ENCODE results near the gene KIF21A.

- TF ChIP-seq, protein P1, sequence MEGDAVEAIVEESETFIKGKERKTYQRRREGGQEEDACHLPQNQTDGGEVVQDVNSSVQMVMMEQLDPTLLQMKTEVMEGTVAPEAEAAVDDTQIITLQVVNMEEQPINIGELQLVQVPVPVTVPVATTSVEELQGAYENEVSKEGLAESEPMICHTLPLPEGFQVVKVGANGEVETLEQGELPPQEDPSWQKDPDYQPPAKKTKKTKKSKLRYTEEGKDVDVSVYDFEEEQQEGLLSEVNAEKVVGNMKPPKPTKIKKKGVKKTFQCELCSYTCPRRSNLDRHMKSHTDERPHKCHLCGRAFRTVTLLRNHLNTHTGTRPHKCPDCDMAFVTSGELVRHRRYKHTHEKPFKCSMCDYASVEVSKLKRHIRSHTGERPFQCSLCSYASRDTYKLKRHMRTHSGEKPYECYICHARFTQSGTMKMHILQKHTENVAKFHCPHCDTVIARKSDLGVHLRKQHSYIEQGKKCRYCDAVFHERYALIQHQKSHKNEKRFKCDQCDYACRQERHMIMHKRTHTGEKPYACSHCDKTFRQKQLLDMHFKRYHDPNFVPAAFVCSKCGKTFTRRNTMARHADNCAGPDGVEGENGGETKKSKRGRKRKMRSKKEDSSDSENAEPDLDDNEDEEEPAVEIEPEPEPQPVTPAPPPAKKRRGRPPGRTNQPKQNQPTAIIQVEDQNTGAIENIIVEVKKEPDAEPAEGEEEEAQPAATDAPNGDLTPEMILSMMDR (IDR thresholded peaks at IDR 0.05): no peak
- TF ChIP-seq POLR2A (IDR thresholded peaks at IDR 0.05): no peak
Measured at GRCh38 chr12:39393890-39394289, 49.0 kb downstream of the KIF21A start.

Measured in lower leg skin (tissue), 3 donors.